HUES6 (cell line): Measurements from ENCODE around the gene CPED1.
"Not testable (repeated sequence)": the region's sequence is repeated elsewhere in the genome, so short reads cannot be mapped to it uniquely, and the experiment has no call there.

ENCODE experiments used
- H3K27ac ChIP-seq: 2 replicates; pipeline ENCODE4 v1.7.0; 2013; ENCODE audit warnings: low read depth, mild to moderate bottlenecking, low read length, inconsistent platforms
- H3K27me3 ChIP-seq: 2 replicates; pipeline ENCODE4 v1.6.1; 2013; ENCODE audit warnings: low read length; ENCODE audit not compliant: control insufficient read depth, insufficient read depth
- H3K36me3 ChIP-seq: 2 replicates; pipeline ENCODE4 v1.6.1; 2013; ENCODE audit warnings: low read length; ENCODE audit not compliant: control insufficient read depth, insufficient read depth
- H3K4me1 ChIP-seq: 2 replicates; pipeline ENCODE4 v1.6.1; 2013; ENCODE audit warnings: low read length; ENCODE audit not compliant: control insufficient read depth, insufficient read depth
- H3K4me3 ChIP-seq: 2 replicates; pipeline ENCODE4 v1.5.1; 2013; ENCODE audit warnings: low read depth, low read length
- H3K9ac ChIP-seq: one replicate; pipeline ENCODE4 v1.6.1; 2013; ENCODE audit warnings: mild to moderate bottlenecking, low read length
- H3K9me3 ChIP-seq: 2 replicates; pipeline ENCODE4 v1.6.1; 2013; ENCODE audit warnings: low read depth, low read length; ENCODE audit not compliant: control insufficient read depth, insufficient read depth

Gene CPED1

DNA sequence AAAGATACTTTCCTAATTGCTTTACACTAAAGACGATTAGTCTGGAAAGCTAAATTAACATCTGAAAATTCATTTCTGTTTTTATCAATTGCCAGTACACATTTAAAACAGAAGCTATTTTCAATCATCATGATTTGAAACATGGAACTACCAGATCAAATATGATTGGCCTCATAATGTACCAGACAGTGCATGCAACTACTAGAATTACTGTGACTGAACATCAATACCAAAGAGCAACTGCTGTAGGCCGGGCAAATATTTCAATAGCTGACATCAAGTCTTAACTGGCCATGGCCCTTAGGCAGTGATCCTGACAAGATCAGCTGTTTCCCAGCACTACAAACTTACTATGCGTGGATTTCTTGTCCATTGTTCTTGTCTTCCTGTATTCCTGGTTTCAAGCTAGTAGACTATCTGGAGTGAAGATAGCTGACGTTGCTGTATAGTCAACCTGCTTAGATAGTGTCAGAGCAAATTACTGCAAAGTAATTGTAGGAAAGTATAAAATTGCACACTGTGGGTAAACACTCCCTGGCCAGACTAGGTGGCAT is 318.6 kb downstream of the CPED1 start:
- H3K4me1 ChIP-seq: peaks cover 5% of the 10 kb centered on the region; the same call in 1 of the 2 replicates
- no peak overlapping the region for H3K4me3 ChIP-seq
- 0 out of 2 replicates have a peak, but pooled peaks cover 4% of the 10 kb centered on the region for H3K9me3 ChIP-seq
- no peak overlapping the region for H3K27ac ChIP-seq
- no peaks in the 10 kb centered on the region for H3K36me3 ChIP-seq
- H3K9ac ChIP-seq: no peak overlapping the region
- H3K27me3 ChIP-seq: no peaks in the 10 kb centered on the region

DNA sequence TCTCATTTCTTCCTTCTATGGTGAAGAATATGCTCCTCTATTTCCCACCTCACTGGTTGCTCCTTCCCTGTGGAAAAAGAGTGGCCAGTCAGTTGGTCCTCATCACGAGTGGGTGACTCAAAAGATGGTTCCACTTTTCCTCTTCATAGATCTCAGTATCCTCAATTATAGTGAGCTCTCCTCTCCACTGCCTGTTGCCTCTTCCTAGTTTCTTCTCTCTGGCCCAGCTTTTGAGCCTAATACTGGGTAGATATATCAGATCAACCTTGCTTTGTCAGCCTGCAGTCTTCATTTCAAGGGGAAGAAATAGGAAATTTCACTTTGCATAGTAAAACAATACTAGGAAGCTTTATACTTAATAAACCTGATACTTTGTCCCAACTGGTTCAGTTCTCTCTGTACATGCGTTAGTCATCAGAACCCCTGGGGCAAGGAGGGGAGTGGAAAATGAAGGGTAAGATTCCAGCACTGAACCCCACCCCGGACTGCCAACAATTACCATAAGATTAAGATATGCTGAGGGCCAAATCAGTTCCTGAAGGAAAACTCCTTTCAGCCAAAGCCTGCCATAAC is 324.8 kb downstream of the CPED1 start:
- no peaks in the 10 kb centered on the region for H3K36me3 ChIP-seq
- H3K9ac ChIP-seq: no peak overlapping the region
- H3K27me3 ChIP-seq: no peaks in the 10 kb centered on the region
- H3K4me3 ChIP-seq: no peak overlapping the region
- 0 out of 2 replicates have a peak, but pooled peaks cover 4% of the 10 kb centered on the region for H3K9me3 ChIP-seq
- H3K27ac ChIP-seq: no peak overlapping the region
- H3K4me1 ChIP-seq: no peaks in the 10 kb centered on the region

DNA sequence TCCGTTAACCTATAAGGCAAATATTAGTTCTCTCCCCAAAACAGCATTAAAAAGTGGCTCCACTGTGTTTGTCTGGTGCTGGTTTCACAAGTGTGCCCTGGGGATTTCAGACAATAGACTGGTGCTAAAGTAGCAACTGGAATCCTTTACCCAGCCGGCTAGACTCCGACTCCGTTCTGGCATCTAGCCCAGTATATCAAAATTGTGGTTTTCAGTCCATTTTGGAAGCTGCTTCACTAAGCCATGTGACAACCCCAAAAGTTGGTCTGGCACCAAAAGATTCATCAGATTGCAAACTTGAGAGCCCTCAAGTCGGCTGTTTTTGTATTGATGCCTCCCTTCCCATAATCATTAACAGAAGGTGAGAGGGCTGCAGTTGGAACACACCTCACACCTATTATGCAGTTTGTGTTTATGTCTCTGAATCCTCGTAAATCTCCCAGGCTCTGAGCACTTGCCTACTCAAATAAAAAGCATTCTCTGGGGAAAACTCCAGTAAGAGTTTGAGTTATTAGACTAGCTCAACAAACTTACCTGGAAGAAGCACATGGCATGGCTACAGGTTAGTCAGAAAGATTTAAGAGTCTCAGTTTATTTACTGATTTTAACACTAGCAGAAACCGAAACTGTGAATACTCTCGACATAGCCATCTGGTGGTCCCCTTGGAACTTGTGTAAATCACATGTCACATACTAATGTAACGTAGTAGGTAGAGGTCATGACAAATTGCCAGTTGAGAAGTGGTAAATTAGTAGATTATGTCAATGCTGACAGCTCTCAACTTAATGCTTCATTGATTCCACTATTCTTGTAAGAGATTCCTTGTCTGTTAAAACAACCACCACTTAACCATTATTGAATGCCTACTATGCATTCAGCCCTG is 325.5 kb downstream of the CPED1 start:
- H3K9me3 ChIP-seq: 0 out of 2 replicates have a peak, but pooled peaks cover 4% of the 10 kb centered on the region
- H3K36me3 ChIP-seq: no peaks in the 10 kb centered on the region
- H3K27ac ChIP-seq: no peak overlapping the region
- H3K4me1 ChIP-seq: no peaks in the 10 kb centered on the region
- H3K4me3 ChIP-seq: no peak overlapping the region
- no peaks in the 10 kb centered on the region for H3K27me3 ChIP-seq
- H3K9ac ChIP-seq: no peak overlapping the region

DNA sequence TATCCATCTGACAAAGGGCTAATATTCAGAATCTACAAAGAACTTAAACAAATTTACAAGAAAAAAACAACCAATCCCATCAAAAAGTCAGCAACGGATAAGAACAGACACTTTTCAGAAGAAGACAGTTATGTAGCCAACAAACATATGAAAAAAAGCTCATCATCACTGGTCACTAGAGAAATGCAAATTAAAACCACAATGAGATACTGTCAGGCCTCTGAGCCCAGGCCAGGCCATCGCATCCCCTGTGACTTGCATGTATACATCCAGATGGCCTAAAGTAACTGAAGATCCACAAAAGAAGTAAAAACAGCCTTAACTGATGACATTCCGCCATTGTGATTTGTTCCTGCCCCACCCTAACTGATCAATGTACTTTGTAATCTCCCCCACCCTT is 326.7 kb downstream of the CPED1 start:
- not testable (repeated sequence) for H3K36me3 ChIP-seq, H3K9me3 ChIP-seq, H3K9ac ChIP-seq, H3K4me1 ChIP-seq, H3K27ac ChIP-seq, H3K4me3 ChIP-seq, H3K27me3 ChIP-seq

DNA sequence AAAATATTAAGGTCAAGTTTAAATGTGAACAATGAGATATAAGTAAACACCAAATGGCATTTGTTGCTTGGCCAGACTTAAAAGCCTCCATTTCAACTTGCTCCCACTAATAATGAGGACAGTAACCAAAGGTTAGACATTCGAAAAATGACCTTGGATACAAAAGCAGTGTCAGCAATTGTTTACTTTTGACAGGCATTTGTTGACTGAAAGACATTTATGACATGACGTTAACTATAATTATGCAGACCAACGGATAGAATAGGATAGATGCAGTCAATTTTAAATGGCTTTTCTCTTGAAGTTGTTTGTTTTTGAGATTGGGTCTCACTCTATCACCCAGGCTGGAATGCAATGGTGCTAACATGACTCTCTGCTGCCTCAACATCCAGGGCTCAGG is 333.9 kb downstream of the CPED1 start:
- H3K27me3 ChIP-seq: peaks cover under 1% of the 10 kb centered on the region
- no peaks in the 10 kb centered on the region for H3K9me3 ChIP-seq
- no peaks in the 10 kb centered on the region for H3K4me1 ChIP-seq
- H3K27ac ChIP-seq: no peak overlapping the region
- H3K36me3 ChIP-seq: no peaks in the 10 kb centered on the region
- no peak overlapping the region for H3K4me3 ChIP-seq
- no peak overlapping the region for H3K9ac ChIP-seq

DNA sequence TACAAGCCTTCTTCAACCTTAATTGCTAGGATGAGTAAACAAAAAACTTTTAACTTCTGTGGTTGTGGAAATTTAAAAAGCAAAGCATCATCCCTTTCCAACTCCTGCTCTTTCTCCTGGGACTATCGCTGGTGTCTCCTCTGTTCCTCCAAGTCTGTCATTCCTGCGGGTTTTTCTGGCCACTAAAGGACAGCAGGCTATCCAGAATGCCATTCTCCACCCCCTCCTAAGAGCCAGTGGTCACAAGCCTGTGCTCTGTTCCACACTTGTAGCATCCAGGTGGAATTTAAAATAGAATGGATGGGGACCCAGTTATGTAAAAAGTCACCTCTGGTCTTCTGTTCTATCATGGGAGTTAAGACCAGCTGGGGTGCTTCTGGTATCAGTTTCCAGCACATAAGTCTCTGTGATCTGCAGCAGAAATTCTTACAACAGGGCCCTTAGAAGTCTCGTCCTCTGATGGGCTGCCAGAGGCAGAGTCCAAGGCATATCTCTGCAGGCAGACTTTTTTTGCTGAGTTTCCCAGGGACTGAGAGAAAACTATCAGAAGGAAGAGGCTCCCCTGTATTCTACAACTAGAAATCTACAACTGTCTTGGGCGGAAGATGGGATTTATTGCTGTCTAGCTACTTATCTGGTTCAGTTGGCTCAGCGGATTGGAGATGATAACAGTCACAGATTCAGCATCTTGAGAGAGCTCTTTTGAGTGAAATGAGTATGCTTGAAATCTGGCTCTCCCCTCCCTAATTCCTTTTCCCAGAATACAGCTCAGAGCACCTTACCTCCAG is 335.2 kb downstream of the CPED1 start:
- Histone ChIP-seq H3K27ac (no peak overlapping the region), H3K9ac (no peak overlapping the region), H3K27me3 (peaks cover 13% of the 10 kb centered on the region), H3K4me3 (no peak overlapping the region), H3K9me3 (no peaks in the 10 kb centered on the region), H3K4me1 (no peaks in the 10 kb centered on the region), H3K36me3 (no peaks in the 10 kb centered on the region)

DNA sequence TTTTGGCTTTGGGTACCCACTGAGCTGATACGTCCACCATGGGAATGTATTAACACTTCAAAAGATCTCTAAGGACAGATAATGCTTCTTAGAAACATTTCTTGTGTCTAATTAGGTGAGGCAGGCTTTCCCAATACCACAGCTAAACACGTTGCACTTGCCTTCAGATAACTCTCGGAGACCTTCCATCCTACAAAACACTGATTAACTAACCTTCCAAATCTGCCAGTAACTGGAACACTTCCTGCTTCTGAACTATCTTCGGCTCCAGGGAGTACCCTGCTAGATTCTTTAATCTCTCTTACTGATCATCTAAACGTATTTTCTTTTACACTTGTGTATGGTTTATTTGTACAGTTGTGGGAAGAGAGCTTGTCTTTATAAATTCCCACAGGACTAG is 339.2 kb downstream of the CPED1 start:
- Histone ChIP-seq H3K9me3 (no peaks in the 10 kb centered on the region), H3K27me3 (peaks cover 49% of the 10 kb centered on the region), H3K36me3 (no peaks in the 10 kb centered on the region), H3K4me1 (no peaks in the 10 kb centered on the region; the same call in 1 of the 2 replicates), H3K4me3 (no peak overlapping the region), H3K9ac (no peak overlapping the region), H3K27ac (no peak overlapping the region)

DNA sequence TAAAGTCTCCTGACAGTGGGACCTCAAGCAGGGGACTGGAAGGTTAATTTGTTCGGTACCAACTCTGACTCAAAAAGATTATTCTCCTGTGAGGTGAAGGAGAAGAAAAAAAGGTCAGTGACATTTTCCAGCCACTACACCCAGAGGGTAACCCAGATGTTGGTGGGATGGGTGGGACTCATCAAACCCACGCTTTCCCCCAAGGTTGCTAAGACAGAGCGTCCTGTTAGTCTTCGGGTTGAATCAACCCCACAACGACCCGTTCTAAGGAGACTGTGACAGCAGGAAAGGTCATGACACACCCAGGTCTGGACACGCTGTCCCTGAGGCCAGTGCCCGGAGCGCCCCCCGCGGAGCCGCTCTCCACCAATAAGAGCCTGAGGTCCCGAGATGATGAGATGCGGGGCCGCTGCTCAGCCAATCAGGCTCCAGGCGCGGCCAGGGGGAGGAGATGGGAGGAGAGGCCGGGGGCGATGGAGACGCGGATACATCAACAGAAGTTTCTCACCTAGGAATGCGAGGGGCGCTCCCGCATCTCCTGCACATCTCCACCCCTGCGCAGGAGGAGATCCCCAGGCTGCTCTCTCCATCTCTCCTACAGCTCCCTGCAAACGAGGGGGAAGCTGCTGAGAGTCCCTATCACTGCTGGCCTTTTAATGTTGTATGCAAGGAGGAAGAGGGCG is 340.1 kb downstream of the CPED1 start, which contains the start of gene WNT16:
Gene WNT16, plus strand, starts transcription at position 493 of the 683 bp plus-strand sequence. CDS start 293 bp downstream, outside the sequence.
- Histone ChIP-seq H3K9ac (peak within 1 kb of the TSS; percentile 29), H3K4me3 (peak within 1 kb of the TSS; percentile 78)

DNA sequence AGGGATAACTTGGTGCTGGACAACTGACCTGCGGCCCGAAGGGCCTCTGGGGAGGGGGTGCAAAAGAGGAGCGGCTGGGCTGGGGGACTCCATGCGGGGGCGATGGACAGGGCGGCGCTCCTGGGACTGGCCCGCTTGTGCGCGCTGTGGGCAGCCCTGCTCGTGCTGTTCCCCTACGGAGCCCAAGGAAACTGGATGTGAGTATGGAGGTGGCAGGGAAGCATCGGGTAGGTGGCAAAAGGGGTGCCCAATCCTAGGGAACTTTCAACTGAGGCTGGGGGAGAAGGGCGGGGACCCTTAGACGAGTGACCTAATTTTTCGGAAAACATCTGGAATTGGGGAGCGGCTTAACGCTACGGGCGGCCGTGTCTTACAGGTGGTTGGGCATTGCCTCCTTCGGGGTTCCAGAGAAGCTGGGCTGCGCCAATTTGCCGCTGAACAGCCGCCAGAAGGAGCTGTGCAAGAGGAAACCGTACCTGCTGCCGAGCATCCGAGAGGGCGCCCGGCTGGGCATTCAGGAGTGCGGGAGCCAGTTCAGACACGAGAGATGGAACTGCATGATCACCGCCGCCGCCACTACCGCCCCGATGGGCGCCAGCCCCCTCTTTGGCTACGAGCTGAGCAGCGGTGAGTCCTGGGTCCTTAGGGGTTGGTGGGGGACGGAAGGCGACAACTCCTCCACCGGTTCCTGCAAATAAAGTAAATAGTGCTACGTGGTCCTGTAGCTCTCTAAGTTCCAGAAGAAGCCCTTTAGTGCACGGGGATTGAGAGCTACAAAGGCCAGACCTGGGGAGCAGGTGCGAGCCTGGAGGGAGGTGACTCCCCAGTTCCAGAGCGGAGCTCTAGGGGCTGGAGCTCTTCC is 340.9 kb downstream of the CPED1 start:
- Histone ChIP-seq H3K4me3 (peak overlapping the region; percentile 78), H3K27ac (no peak overlapping the region), H3K9ac (peak overlapping the region; percentile 29), H3K27me3 (peaks cover 49% of the 10 kb centered on the region), H3K36me3 (no peaks in the 10 kb centered on the region), H3K9me3 (no peaks in the 10 kb centered on the region), H3K4me1 (no peaks in the 10 kb centered on the region; the same call in 1 of the 2 replicates)

More for the DNA sequence above, 340.1 kb downstream of the CPED1 start, which contains the start of gene WNT16:
- H3K4me1 ChIP-seq: no peaks in the 10 kb centered on the region; the same call in 1 of the 2 replicates
- H3K27me3 ChIP-seq: peaks cover 49% of the 10 kb centered on the region
- H3K27ac ChIP-seq: no peak within 1 kb of the TSS
- H3K36me3 ChIP-seq: no peaks in the 10 kb centered on the region
- H3K9me3 ChIP-seq: no peaks in the 10 kb centered on the region
